HEK293T (cell line): ENCODE measurements around the gene USH1C.

Experiments used
- ARNT ChIP-seq: fragments of 450-650 bp; IDR thresholded peaks from 2 replicates; pipeline ENCODE4 v1.6.1; 2017; ENCODE audit warnings: mild to moderate bottlenecking
- BHLHE40 ChIP-seq: fragments of 450-650 bp; IDR thresholded peaks from 2 replicates; pipeline ENCODE4 v1.6.1; 2016; ENCODE audit warnings: mild to moderate bottlenecking, moderate library complexity, borderline replicate concordance
- CTBP1 ChIP-seq: fragments of 450-650 bp; IDR thresholded peaks from 2 replicates; pipeline ENCODE4 v1.6.1; 2016; ENCODE audit warnings: borderline replicate concordance
- FOXA1 ChIP-seq: fragments of 450-650 bp; IDR thresholded peaks from 2 replicates; pipeline ENCODE4 v1.6.1; 2016; ENCODE audit warnings: mild to moderate bottlenecking
- FOXK2 ChIP-seq: fragments of 450-650 bp; IDR thresholded peaks from 2 replicates; pipeline ENCODE4 v1.6.1; 2016; ENCODE audit warnings: mild to moderate bottlenecking
- FOXM1 ChIP-seq: fragments of 450-650 bp; IDR thresholded peaks from 2 replicates; pipeline ENCODE4 v1.6.1; 2017; ENCODE audit warnings: mild to moderate bottlenecking, borderline replicate concordance
- L3MBTL2 ChIP-seq: fragments of 450-650 bp; conservative IDR thresholded peaks from 2 replicates; pipeline ENCODE4 v1.6.1; 2016; ENCODE audit warnings: mild to moderate bottlenecking
- LEF1 ChIP-seq: fragments of 450-650 bp; IDR thresholded peaks from 2 replicates; pipeline ENCODE4 v1.6.1; 2017; ENCODE audit warnings: mild to moderate bottlenecking, borderline replicate concordance
- NFRKB ChIP-seq: fragments of 450-650 bp; IDR thresholded peaks from 2 replicates; pipeline ENCODE4 v1.6.1; 2016; ENCODE audit warnings: mild to moderate bottlenecking, moderate library complexity
- PKNOX1 ChIP-seq: fragments of 450-650 bp; IDR thresholded peaks from 2 replicates; pipeline ENCODE4 v1.6.1; 2016
- SP1 ChIP-seq: fragments of 450-650 bp; IDR thresholded peaks from 2 replicates; pipeline ENCODE4 v1.6.1; 2017
- SUZ12 ChIP-seq: fragments of 450-650 bp; IDR thresholded peaks from 2 replicates; pipeline ENCODE4 v1.6.1; 2016; ENCODE audit warnings: mild to moderate bottlenecking
- TARDBP ChIP-seq: fragments of 450-650 bp; IDR thresholded peaks from 2 replicates; pipeline ENCODE4 v1.6.1; 2016
- ZNF384 ChIP-seq: fragments of 450-650 bp; IDR thresholded peaks from 2 replicates; pipeline ENCODE4 v1.6.1; 2016

DNA sequence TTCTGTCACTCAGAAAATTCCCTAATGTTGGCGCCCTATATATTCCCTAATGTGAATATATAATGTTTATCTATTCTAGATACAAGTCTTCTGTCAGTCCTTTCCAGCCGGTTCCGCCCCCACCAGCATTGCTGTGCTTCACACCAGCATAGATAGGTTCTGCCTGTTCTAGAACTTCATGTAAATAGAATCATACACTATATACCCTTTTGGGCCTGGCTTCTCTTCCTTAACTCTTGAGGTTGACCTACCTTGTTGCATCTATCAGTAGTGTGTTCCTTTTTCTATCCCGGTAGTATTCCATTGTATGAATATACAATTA lies 37.5 kb upstream of the USH1C start:
- TF ChIP-seq BHLHE40 (no peak), FOXM1 (no peak), TARDBP (no peak), CTBP1 (no peak), SP1 (no peak), LEF1 (no peak), ARNT (no peak), NFRKB (no peak), FOXA1 (no peak), FOXK2 (no peak), PKNOX1 (no peak), ZNF384 (no peak), L3MBTL2 (no peak), SUZ12 (no peak)
